ENCODE results near the gene CRYL1.

Gene CRYL1

GRCh38 chr13:20363603-20364002, 162.1 kb downstream of the CRYL1 start:
- no peak for TF ChIP-seq CTCF (IDR thresholded peaks at IDR 0.05; ENCODE audit: insufficient read depth, low read length, poor library complexity, severe bottlenecking)
- TF ChIP-seq EZH2phosphoT487 (conservative IDR thresholded peaks at IDR 0.05; ENCODE audit: low read length), result no peak

GRCh38 chr13:20363172-20363571, 162.5 kb downstream of the CRYL1 start:
- Histone ChIP-seq H3K27ac (ENCODE audit: low read depth, low read length) (no peak overlapping the region), H3K4me2 (ENCODE audit: low read depth, low read length, poor library complexity, severe bottlenecking) (no peak overlapping the region), H3K9me3 (ENCODE audit: insufficient read depth, low read length) (no peaks in the 10 kb centered on the region), H3F3A (ENCODE audit: insufficient read depth) (no peaks in the 10 kb centered on the region), H4K20me1 (ENCODE audit: low read depth, low read length) (no peaks in the 10 kb centered on the region), H3K27me3 (ENCODE audit: low read length) (no peaks in the 10 kb centered on the region), H2AFZ (ENCODE audit: low read depth, low read length, severe bottlenecking) (no peak overlapping the region), H3K79me2 (ENCODE audit: insufficient read depth, low read length) (no peaks in the 10 kb centered on the region), H3K9ac (ENCODE audit: low read length) (no peak overlapping the region), H3K4me3 (ENCODE audit: insufficient read depth, low read length, poor library complexity, severe bottlenecking) (no peak overlapping the region), H3K9me2 (replicated peaks; ENCODE audit: insufficient read depth, low read length) (no peaks in the 10 kb centered on the region), H3K36me3 (ENCODE audit: low read length) (no peaks in the 10 kb centered on the region)
- no peak for TF ChIP-seq CTCF (IDR thresholded peaks at IDR 0.05; ENCODE audit: insufficient read depth, low read length, poor library complexity, severe bottlenecking)
- TF ChIP-seq EZH2phosphoT487 (conservative IDR thresholded peaks at IDR 0.05; ENCODE audit: low read length), result no peak

More at GRCh38 chr13:20363603-20364002, 162.1 kb downstream of the CRYL1 start:
- Histone ChIP-seq H3K79me2 (ENCODE audit: insufficient read depth, low read length) (no peaks in the 10 kb centered on the region), H3K9me3 (ENCODE audit: insufficient read depth, low read length) (no peaks in the 10 kb centered on the region), H3K36me3 (ENCODE audit: low read length) (no peaks in the 10 kb centered on the region), H2AFZ (ENCODE audit: low read depth, low read length, severe bottlenecking) (no peak overlapping the region), H3K27me3 (ENCODE audit: low read length) (no peaks in the 10 kb centered on the region), H3F3A (ENCODE audit: insufficient read depth) (no peaks in the 10 kb centered on the region), H3K4me2 (ENCODE audit: low read depth, low read length, poor library complexity, severe bottlenecking) (no peak overlapping the region), H4K20me1 (ENCODE audit: low read depth, low read length) (no peaks in the 10 kb centered on the region), H3K9me2 (replicated peaks; ENCODE audit: insufficient read depth, low read length) (no peaks in the 10 kb centered on the region), H3K4me3 (ENCODE audit: insufficient read depth, low read length, poor library complexity, severe bottlenecking) (no peak overlapping the region), H3K9ac (ENCODE audit: low read length) (no peak overlapping the region), H3K27ac (ENCODE audit: low read depth, low read length) (no peak overlapping the region)

GRCh38 chr13:20362484-20363041, 163.1 kb downstream of the CRYL1 start:
- Histone ChIP-seq H3K79me2 (ENCODE audit: insufficient read depth, low read length) (no peaks in the 10 kb centered on the region), H3K9ac (ENCODE audit: low read length) (no peak overlapping the region), H3K9me3 (ENCODE audit: insufficient read depth, low read length) (no peaks in the 10 kb centered on the region), H3K27ac (ENCODE audit: low read depth, low read length) (no peak overlapping the region), H3K4me3 (ENCODE audit: insufficient read depth, low read length, poor library complexity, severe bottlenecking) (no peak overlapping the region), H3K27me3 (ENCODE audit: low read length) (no peaks in the 10 kb centered on the region), H3K9me2 (replicated peaks; ENCODE audit: insufficient read depth, low read length) (no peaks in the 10 kb centered on the region), H3K4me2 (ENCODE audit: low read depth, low read length, poor library complexity, severe bottlenecking) (no peak overlapping the region), H3K36me3 (ENCODE audit: low read length) (no peaks in the 10 kb centered on the region), H3F3A (ENCODE audit: insufficient read depth) (no peaks in the 10 kb centered on the region), H2AFZ (ENCODE audit: low read depth, low read length, severe bottlenecking) (no peak overlapping the region), H4K20me1 (ENCODE audit: low read depth, low read length) (no peaks in the 10 kb centered on the region)
- TF ChIP-seq EZH2phosphoT487 (conservative IDR thresholded peaks at IDR 0.05; ENCODE audit: low read length) (no peak), CTCF (IDR thresholded peaks at IDR 0.05; ENCODE audit: insufficient read depth, low read length, poor library complexity, severe bottlenecking) (no peak)

All from SU-DHL-6 (cell line).